Endothelial cell (in vitro differentiated cells): ENCODE measurements around the gene COX20. TPM values are rescaled to one million over a fixed set of nuclear protein-coding genes. Genes with fewer than 3 reads are reported as not detected.

Source experiments
- DNase-seq: peaks from one replicate; pipeline ENCODE4 v3.0.0; 2021; ENCODE audit warnings: low spot score
- H3K27ac Mint-ChIP-seq: one replicate; pipeline ENCODE4 v1.8.0; 2021; ENCODE audit warnings: mixed read lengths, inconsistent platforms; ENCODE audit not compliant: unreplicated experiment
- H3K27me3 Mint-ChIP-seq: one replicate; pipeline ENCODE4 v1.8.0; 2021; ENCODE audit warnings: mild to moderate bottlenecking, moderate library complexity, mixed read lengths, inconsistent platforms; ENCODE audit not compliant: unreplicated experiment
- H3K36me3 Mint-ChIP-seq: one replicate; pipeline ENCODE4 v1.8.0; 2021; ENCODE audit warnings: mild to moderate bottlenecking, low read depth, mixed read lengths, inconsistent platforms; ENCODE audit not compliant: unreplicated experiment
- H3K4me1 Mint-ChIP-seq: one replicate; pipeline ENCODE4 v1.8.0; 2021; ENCODE audit warnings: mild to moderate bottlenecking, mixed read lengths, inconsistent platforms; ENCODE audit not compliant: unreplicated experiment
- H3K4me3 Mint-ChIP-seq: one replicate; pipeline ENCODE4 v1.8.0; 2021; ENCODE audit warnings: mild to moderate bottlenecking, mixed read lengths, inconsistent platforms; ENCODE audit not compliant: unreplicated experiment
- H3K9me3 Mint-ChIP-seq: one replicate; pipeline ENCODE4 v1.8.0; 2021; ENCODE audit warnings: mixed read lengths, inconsistent platforms; ENCODE audit not compliant: unreplicated experiment
- total RNA-seq: library from RNA; stranded (reverse); fragmentation: NEBNext Ultra II Directional; extraction: Animal tissue kit (Norgen Biotek cat#: 25700); gene quantifications from one replicate; pipeline ENCODE4 v1.2.1, GENCODE V29; 2021; ENCODE audit not compliant: unreplicated experiment
- TF ChIP-seq, protein P1 (sequence below): fragments of 200-600 bp; sonication (generic); IDR thresholded peaks from one replicate; pipeline ENCODE4 v1.5.0; 2021; ENCODE audit warnings: antibody characterized with exemption; ENCODE audit not compliant: unreplicated experiment

Gene COX20
- total RNA-seq, 1 donor from 2014 or later = 9.6 TPM

DNA sequence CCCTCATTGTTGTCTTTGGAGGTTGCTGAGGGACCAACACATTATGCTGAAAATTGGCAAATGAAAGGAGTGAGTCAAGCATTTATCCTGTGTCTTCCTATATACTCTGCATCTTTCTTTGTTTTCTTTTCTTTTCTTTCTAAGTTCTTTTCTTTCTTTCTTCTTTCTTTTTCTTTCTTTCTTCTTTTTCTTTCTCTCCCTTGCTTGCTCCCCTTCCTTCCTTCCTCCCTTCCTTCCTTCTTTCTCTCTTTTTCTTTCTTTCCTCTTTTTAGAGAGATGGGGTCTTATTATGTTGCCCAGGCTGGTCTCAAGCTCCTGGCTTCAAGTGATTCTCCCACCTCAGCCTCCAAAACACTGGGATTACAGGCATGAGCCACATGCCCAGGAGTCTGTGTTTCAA lies 28.3 kb upstream of the COX20 start:
- H3K4me1 Mint-ChIP-seq = no peaks in the 10 kb centered on the region
- H3K4me3 Mint-ChIP-seq = no peak overlapping the region
- H3K9me3 Mint-ChIP-seq = no peaks in the 10 kb centered on the region
- no peak overlapping the region for H3K27ac Mint-ChIP-seq
- TF ChIP-seq, protein P1, sequence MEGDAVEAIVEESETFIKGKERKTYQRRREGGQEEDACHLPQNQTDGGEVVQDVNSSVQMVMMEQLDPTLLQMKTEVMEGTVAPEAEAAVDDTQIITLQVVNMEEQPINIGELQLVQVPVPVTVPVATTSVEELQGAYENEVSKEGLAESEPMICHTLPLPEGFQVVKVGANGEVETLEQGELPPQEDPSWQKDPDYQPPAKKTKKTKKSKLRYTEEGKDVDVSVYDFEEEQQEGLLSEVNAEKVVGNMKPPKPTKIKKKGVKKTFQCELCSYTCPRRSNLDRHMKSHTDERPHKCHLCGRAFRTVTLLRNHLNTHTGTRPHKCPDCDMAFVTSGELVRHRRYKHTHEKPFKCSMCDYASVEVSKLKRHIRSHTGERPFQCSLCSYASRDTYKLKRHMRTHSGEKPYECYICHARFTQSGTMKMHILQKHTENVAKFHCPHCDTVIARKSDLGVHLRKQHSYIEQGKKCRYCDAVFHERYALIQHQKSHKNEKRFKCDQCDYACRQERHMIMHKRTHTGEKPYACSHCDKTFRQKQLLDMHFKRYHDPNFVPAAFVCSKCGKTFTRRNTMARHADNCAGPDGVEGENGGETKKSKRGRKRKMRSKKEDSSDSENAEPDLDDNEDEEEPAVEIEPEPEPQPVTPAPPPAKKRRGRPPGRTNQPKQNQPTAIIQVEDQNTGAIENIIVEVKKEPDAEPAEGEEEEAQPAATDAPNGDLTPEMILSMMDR = no peak
- no peak for DNase-seq
- peaks cover 6% of the 10 kb centered on the region for H3K27me3 Mint-ChIP-seq
- H3K36me3 Mint-ChIP-seq = no peaks in the 10 kb centered on the region

DNA sequence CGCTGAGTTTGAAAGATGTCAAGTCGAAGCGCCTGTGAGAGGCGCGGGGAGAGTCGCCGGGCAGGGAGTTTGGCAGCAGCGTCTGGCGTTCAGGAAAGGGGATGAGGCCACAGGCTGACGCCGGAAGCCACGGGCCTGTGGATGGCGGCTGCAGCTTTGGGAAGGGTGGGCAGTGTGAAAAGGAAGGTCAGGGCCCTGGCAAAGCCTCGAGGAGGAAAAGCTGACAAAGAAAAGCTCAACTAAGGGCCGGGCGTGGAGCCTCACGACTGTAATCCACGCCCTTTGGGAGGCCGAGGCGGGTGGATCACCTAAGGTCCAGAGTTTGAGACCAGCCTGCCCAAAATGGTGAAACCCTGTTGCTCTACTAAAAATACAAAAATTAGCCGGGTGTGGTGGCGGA lies 25.2 kb upstream of the COX20 start:
- H3K36me3 Mint-ChIP-seq = no peaks in the 10 kb centered on the region
- H3K9me3 Mint-ChIP-seq = no peaks in the 10 kb centered on the region
- H3K4me3 Mint-ChIP-seq = peak overlapping the region; percentile 51
- no peaks in the 10 kb centered on the region for H3K4me1 Mint-ChIP-seq
- TF ChIP-seq, protein P1 = no peak
- no peak for DNase-seq
- H3K27ac Mint-ChIP-seq = no peak overlapping the region
- peaks cover 8% of the 10 kb centered on the region for H3K27me3 Mint-ChIP-seq

DNA sequence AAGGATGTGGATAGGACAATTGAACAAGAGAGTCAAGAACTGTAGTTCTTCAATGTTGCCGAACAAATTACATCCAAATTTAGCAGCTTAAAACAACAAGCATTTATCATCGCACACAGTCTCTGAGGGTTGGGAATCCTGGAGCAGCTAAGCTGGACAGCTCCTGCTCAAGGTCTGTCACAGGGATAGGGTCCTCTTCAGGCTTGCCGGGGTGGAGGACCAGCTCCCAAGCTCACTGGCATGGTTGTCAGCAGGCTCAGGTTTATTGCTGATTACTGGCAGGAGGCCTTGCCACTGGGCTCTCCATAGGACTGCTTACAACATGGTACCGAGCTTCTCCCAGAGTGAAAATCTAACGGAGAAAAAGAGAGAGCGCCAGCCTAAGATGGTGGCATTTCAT lies 22.1 kb upstream of the COX20 start:
- peaks cover 5% of the 10 kb centered on the region for H3K4me1 Mint-ChIP-seq
- H3K27me3 Mint-ChIP-seq = peaks cover 15% of the 10 kb centered on the region
- no peak for DNase-seq
- no peak overlapping the region for H3K27ac Mint-ChIP-seq
- TF ChIP-seq, protein P1 = no peak
- H3K36me3 Mint-ChIP-seq = no peaks in the 10 kb centered on the region
- no peaks in the 10 kb centered on the region for H3K9me3 Mint-ChIP-seq
- H3K4me3 Mint-ChIP-seq = no peak overlapping the region

DNA sequence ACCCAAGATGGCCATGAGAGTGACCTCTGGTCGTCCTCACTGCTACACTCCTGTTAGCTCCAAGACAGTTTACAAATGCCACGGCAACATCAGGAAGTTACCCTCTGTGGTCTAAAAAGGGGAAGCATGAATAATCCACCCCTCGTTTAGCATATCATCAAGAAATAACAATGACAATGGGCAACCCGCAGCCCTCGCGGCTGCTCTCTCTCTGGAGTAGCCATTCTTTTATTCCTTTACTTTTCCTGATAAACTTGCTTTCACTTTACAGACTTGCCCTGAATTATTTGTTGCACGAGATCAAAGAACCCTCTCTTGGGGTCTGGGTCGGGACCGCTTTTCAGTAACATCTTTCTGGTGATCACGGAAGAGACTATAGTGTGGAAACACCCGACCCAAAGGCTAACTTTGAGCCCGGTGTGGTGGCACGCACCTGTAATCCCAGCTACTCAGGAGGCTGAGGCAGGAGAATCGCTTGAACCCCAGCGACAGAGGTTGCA lies 19.8 kb upstream of the COX20 start:
- no peak for DNase-seq
- TF ChIP-seq, protein P1 = no peak
- Mint-ChIP-seq H3K9me3 (no peaks in the 10 kb centered on the region), H3K27ac (no peak overlapping the region), H3K36me3 (no peaks in the 10 kb centered on the region), H3K4me1 (peaks cover 5% of the 10 kb centered on the region), H3K27me3 (peaks cover 11% of the 10 kb centered on the region), H3K4me3 (no peak overlapping the region)

DNA sequence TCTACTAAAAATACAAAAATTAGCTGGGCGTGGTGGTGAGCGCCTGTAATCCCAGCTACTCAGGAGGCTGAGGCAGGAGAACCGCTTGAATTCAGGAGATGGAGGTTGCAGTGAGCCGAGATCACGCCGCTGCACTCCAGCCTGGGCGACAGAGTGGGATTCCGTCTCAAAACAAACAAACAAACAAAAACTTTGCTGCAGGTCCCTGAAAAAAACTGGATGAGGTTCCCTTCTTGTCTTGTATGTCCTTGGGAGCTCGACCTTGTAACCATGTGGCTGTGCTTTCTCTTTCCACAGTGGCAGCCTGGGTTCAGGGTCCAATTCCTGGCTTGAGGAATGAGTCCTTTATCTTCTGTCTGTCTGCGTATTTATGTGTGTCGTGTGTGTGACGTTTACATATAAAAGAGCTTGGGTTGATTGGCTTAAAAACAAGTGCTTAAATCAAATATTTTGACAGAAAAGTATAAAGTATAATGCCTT lies 18.0 kb upstream of the COX20 start:
- Mint-ChIP-seq H3K4me3 (no peak overlapping the region), H3K4me1 (peaks cover 5% of the 10 kb centered on the region), H3K27ac (no peak overlapping the region), H3K36me3 (no peaks in the 10 kb centered on the region), H3K9me3 (no peaks in the 10 kb centered on the region), H3K27me3 (peaks cover 9% of the 10 kb centered on the region)
- no peak for DNase-seq
- TF ChIP-seq, protein P1 = no peak
